NB4 (cell line): Measurements from ENCODE around the gene AGPAT2.
A peak's percentile ranks its signal among the peaks of the same experiment; 100 is the strongest.

Experiments
- DNase-seq: peaks from one replicate; pipeline ENCODE4 v3.0.0; 2010; ENCODE audit warnings: low read depth
- H3K4me3 ChIP-seq: one replicate; pipeline ENCODE4 v1.5.1; 2011; ENCODE audit warnings: mild to moderate bottlenecking, low read depth, low read length, moderate library complexity
- MYC ChIP-seq: IDR thresholded peaks from 2 replicates; pipeline ENCODE4 v1.6.1; 2011; ENCODE audit warnings: low read depth, low read length
- POLR2A ChIP-seq: IDR thresholded peaks from 2 replicates; pipeline ENCODE4 v1.6.1; 2011; ENCODE audit warnings: mild to moderate bottlenecking; ENCODE audit not compliant: insufficient read length; ENCODE audit errors: extremely low read depth
- TF ChIP-seq, protein P1 (sequence below): IDR thresholded peaks from one replicate; pipeline ENCODE4 v1.5.1; 2012; ENCODE audit warnings: low read depth, low read length
- TF ChIP-seq, protein P2 (sequence below): IDR thresholded peaks from 2 replicates; pipeline ENCODE4 v1.6.1; 2011; ENCODE audit warnings: low read depth, low read length

Gene AGPAT2

DNA sequence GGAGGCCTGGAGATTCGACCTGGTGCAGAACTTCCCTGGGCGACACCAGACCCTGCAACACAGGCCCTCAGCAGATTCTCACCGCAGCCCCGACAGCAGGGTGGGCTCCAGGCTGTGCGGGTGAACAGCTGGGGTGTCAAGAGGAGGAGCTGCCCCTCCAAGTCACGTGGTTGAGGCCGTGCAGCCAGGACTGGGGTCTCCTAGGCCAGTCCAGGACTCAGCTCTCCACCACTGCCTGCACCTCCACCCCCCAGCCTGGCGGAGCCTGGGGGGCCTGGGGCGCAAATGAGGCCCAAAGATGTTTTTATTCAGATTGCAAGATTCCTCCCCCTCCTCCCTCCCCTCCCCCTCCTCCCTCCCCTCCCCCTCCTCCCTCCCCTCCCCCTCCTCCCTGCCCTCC lies 9.2 kb upstream of the AGPAT2 start:
- no peak overlapping the region for H3K4me3 ChIP-seq
- TF ChIP-seq MYC: no peak
- TF ChIP-seq, protein P1, sequence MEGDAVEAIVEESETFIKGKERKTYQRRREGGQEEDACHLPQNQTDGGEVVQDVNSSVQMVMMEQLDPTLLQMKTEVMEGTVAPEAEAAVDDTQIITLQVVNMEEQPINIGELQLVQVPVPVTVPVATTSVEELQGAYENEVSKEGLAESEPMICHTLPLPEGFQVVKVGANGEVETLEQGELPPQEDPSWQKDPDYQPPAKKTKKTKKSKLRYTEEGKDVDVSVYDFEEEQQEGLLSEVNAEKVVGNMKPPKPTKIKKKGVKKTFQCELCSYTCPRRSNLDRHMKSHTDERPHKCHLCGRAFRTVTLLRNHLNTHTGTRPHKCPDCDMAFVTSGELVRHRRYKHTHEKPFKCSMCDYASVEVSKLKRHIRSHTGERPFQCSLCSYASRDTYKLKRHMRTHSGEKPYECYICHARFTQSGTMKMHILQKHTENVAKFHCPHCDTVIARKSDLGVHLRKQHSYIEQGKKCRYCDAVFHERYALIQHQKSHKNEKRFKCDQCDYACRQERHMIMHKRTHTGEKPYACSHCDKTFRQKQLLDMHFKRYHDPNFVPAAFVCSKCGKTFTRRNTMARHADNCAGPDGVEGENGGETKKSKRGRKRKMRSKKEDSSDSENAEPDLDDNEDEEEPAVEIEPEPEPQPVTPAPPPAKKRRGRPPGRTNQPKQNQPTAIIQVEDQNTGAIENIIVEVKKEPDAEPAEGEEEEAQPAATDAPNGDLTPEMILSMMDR: no peak
- DNase-seq: no peak

DNA sequence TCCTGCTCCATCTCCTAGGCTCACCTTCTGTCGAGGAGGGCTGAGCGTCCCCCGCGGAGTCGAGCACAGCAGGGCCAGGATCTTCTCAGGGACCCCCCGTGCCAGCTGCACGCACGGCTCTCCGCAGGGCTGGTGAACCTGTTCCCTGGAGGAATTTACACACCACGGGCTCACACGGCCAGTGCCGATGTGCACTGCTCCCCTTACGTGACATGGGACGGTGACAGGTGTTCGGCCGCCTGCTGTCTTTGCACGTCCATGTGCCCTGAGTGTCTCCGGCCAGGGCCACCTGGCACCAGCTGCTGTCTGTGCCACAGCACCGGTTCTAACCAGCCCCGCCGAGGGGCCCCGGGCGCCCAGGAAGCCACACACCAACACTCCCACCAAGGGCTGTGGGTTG lies 8.7 kb upstream of the AGPAT2 start:
- H3K4me3 ChIP-seq: no peak overlapping the region
- peak; percentile 34 for DNase-seq
- TF ChIP-seq, protein P2, sequence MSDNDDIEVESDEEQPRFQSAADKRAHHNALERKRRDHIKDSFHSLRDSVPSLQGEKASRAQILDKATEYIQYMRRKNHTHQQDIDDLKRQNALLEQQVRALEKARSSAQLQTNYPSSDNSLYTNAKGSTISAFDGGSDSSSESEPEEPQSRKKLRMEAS: peak; percentile 59
- TF ChIP-seq POLR2A: no peak

DNA sequence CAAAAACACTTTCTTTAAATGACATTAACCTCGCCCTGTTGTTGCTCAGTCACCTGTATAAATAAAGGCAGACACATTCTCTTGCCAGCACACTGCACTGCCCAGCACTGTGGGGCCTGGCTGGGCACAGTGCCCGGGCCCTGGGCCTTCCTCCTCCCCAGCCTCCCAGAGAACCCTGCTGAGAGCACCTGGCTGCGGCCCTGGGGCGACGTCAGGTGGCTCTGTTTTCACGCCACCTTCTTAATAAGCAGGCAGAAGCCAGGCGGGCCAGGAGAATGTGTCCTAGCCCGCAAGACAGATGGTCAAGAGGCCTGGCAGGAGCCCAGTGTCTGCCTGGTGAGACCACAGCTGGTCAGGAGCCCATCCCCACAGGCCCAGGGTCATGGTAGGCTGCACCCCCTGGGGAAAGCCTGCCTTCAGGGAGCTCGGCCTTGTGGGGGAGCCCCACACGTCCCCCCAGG lies 8.2 kb upstream of the AGPAT2 start:
- DNase-seq: no peak
- no peak overlapping the region for H3K4me3 ChIP-seq

DNA sequence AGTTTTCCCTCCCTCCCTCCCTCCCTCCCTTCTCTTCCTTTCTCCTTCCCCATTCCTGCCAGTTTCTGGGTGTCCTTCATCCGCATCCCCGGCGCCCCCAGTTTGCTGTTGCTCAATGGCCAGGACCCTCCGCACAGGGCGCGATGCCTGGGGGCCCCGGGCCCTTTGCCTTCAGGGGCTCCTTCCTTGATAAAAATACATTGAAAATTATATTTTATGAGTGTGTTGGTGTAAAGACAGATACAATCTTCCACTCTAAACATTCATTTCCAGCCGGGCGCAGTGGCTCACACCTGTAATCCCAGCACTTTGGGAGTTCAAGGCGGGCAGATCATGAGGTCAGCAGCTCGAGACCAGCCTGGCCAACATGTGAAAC lies 7.6 kb upstream of the AGPAT2 start:
- DNase-seq: no peak
- H3K4me3 ChIP-seq: no peak overlapping the region
- no peak for TF ChIP-seq POLR2A
- TF ChIP-seq, protein P2: no peak
- TF ChIP-seq, protein P1: no peak
- no peak for TF ChIP-seq MYC

More for the DNA sequence above, 8.2 kb upstream of the AGPAT2 start:
- TF ChIP-seq POLR2A (no peak), MYC (no peak)
- TF ChIP-seq, protein P1: no peak
- TF ChIP-seq, protein P2: no peak

DNA sequence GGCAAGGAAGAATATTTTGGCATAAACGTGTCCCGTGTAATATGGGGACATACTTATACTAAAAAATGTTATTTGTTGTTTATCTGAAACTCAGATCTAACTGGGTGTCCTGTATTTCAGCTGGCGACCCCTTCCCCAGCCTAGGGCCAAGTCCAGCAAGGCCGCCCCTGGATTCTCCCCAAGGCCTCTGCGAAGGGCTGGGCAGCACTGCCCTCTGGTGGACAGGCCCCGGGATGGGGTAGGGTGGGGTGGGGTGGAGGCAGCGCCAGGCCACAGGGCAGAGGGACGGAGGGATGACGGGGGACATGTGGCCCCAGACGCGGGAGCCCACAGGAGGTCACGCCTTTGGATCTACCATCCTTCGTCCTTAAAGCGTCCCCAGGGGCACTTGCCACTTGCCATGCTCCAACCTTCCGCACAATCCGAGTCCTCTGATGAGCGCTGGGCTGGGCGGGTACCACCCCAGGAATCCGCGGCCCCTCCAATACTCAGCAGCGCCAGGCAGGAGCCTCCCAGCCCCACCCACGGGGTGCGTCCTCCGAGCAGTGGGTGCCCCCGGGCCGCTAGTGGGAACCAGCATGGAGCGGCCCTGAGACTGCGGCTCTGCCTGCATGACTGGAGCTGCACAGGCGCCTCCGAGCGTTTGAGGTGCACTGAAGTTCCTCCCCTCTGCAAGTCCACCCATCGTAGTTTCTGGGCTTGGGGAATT lies 7.1 kb upstream of the AGPAT2 start:
- no peak for TF ChIP-seq MYC
- TF ChIP-seq, protein P1: peak; percentile 72
- H3K4me3 ChIP-seq: no peak overlapping the region
- peak; percentile 63 for DNase-seq

DNA sequence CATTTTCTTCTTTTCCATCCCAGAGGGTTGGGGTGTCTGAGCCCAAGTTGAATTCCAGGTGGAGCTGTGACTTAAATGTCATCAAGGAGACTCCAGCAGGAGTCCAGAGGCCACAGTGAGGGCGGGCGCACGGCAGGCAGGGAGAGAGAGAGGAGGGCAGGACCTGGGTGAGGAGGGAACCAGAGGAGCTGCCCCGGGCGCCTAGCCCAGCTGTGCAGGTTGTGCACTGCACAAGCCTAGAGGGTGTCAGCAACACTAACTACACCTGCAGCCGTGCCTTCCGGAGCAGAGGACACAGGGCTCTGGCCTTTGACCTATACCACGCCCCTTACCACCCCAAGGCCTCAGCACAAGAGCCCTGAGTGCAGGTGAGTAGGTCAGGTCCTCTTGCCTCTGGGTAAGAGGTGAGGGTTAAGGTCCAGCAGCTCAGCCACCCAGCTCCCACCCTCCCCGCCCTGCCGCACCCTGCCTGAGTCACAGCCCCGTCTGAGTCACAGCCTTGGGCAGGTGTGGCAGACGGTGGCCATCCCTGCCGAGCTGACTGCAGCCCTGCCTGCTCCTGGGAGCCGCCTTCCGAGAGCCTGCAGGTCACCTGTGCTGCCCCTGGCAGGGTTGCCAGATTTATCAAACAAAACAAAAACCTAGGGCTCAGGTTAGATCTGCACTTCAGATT lies 6.4 kb upstream of the AGPAT2 start:
- TF ChIP-seq, protein P2: no peak
- TF ChIP-seq MYC: no peak
- TF ChIP-seq, protein P1: no peak
- no peak for TF ChIP-seq POLR2A
- no peak for DNase-seq
- H3K4me3 ChIP-seq: no peak overlapping the region
